DMS 273 (cell line): Measurements from ENCODE around the gene FGFRL1.
A peak's percentile ranks its signal among the peaks of the same experiment; 100 is the strongest.

Source experiments
- DNase-seq: peaks from one replicate; lab custom pipeline; 2025; ENCODE audit not compliant: unreplicated experiment; lab: John Stamatoyannopoulos, UW

Gene FGFRL1

GRCh38 chr4:991451-992296 lies 19.8 kb upstream of the FGFRL1 start:
- no peak for DNase-seq

GRCh38 chr4:992297-993110 lies 18.9 kb upstream of the FGFRL1 start:
- DNase-seq = no peak

- peak; percentile 30 for DNase-seq
Measured at GRCh38 chr4:993111-994029, 18.1 kb upstream of the FGFRL1 start, which contains the start of gene SLC26A1. SLC26A1 (minus strand) TSS chr4:993404; CDS start chr4:991703, 1,701 bp downstream.

- DNase-seq = peak; percentile 42
Measured at GRCh38 chr4:995311-996026, 16.0 kb upstream of the FGFRL1 start.

- no peak for DNase-seq
Measured at GRCh38 chr4:996030-996996, 15.1 kb upstream of the FGFRL1 start.

- no peak for DNase-seq
Measured at GRCh38 chr4:996997-997374, 14.4 kb upstream of the FGFRL1 start.

GRCh38 chr4:997375-998071 lies 13.9 kb upstream of the FGFRL1 start:
- peak; percentile 41 for DNase-seq

- DNase-seq = no peak
Measured at GRCh38 chr4:998096-998691, 13.2 kb upstream of the FGFRL1 start.

GRCh38 chr4:999240-999863 lies 12.1 kb upstream of the FGFRL1 start:
- peak; percentile 71 for DNase-seq

GRCh38 chr4:999882-1000425 lies 11.5 kb upstream of the FGFRL1 start:
- DNase-seq = no peak

GRCh38 chr4:1000686-1001260 lies 10.7 kb upstream of the FGFRL1 start:
- DNase-seq = no peak

GRCh38 chr4:1001561-1002130 lies 9.8 kb upstream of the FGFRL1 start:
- DNase-seq = no peak

- DNase-seq = peak; percentile 74
Measured at GRCh38 chr4:1002131-1002630, 9.2 kb upstream of the FGFRL1 start.

GRCh38 chr4:1002631-1003251 lies 8.7 kb upstream of the FGFRL1 start:
- peak; percentile 29 for DNase-seq

GRCh38 chr4:1003271-1004070 lies 8.0 kb upstream of the FGFRL1 start:
- DNase-seq = no peak
